Sigmoid colon (tissue), 7 donors: ENCODE measurements around the gene ZNG1B. TPM values are rescaled to one million over a fixed set of nuclear protein-coding genes. Genes with fewer than 3 reads are reported as not detected.
"Not testable (repeated sequence)": the region's sequence is repeated elsewhere in the genome, so short reads cannot be mapped to it uniquely, and the experiment has no call there.

Experiments
- DNase-seq: peaks from one replicate; pipeline ENCODE4 v3.0.0-alpha.2; 2019
- H3K27ac ChIP-seq, 4 donors: fragments of 200-600 bp; sonication (generic); one replicate each; pipeline ENCODE4 v1.5.1; 2016 to 2019; ENCODE audit warnings: mild to moderate bottlenecking in 1 of 4
- H3K27me3 ChIP-seq, 3 donors: fragments of 200-600 bp; sonication (generic); one replicate each; pipeline ENCODE4 v1.5.1; 2019; ENCODE audit warnings: mild to moderate bottlenecking in 1 of 3
- H3K36me3 ChIP-seq, 4 donors: fragments of 200-600 bp; sonication (generic); one replicate each; pipeline ENCODE4 v1.5.1; 2016 to 2019
- H3K4me1 ChIP-seq, 4 donors: fragments of 200-600 bp; sonication (generic); one replicate each; pipeline ENCODE4 v1.5.1; 2017 to 2019
- H3K4me3 ChIP-seq, 4 donors: fragments of 200-600 bp; sonication (generic); one replicate each; pipeline ENCODE4 v1.5.1; 2017 to 2019; ENCODE audit warnings: mild to moderate bottlenecking in 2 of 4, moderate library complexity in 1 of 4
- H3K9me3 ChIP-seq, 4 donors: fragments of 200-600 bp in 3 of 4; sonication (generic) in 3 of 4; one replicate each; pipeline versions ENCODE4 v1.5.1 to v1.6.1; 2013 to 2019
- WGBS, 2 donors: extraction: QIAGEN DNeasy Blood & Tissue Kit; methylation state at CpG; one replicate each; pipeline ENCODE4 v1.1.7; 2013; 5-methylcytosine and 5-hydroxymethylcytosine counted together
- intact Hi-C: fragments of 100-400 bp; cut with DNase I; formaldehyde crosslinking; loops from one replicate; pipeline ENCODE4 v1.15.1; 2023
- polyA plus RNA-seq, 3 donors: library from polyadenylated mRNA; stranded (reverse); fragments of 200-250 nt; gene quantifications; one replicate each; pipeline ENCODE4 v1.2.3, GENCODE V29; 2013
- total RNA-seq, 4 donors: library from RNA; depleted of rRNA; stranded (reverse); fragments of >200 nt; gene quantifications; one replicate each; pipeline ENCODE4 v1.1.0, GENCODE V29; 2016
- TF ChIP-seq, protein P1 (sequence below), 4 experiments: fragments of 450-650 bp in 3 of 4; fragments of 200-600 bp in 1 of 4; IDR thresholded peaks; one replicate each; pipeline ENCODE4 v1.5.1; 2016 to 2019; ENCODE audit warnings: antibody characterized with exemption in 4 of 4, mild to moderate bottlenecking in 3 of 4, moderate library complexity in 2 of 4
- donor health status: healthy with polysubstance abuse.
- donor health status: Bipolar disorder and iron deficiency.
- donor health status: healthy.

Gene ZNG1B
- total and polyA plus RNA-seq, 7 donors, result 20.4 to 47.1 (median 24.7) TPM

GRCh38 chr2:113517025-113517424, 79.5 kb downstream of the ZNG1B start:
- H3K36me3 ChIP-seq, H3K9me3 ChIP-seq, H3K27ac ChIP-seq, DNase-seq, intact Hi-C loops, H3K4me3 ChIP-seq, H3K27me3 ChIP-seq, H3K4me1 ChIP-seq: not testable (repeated sequence)
- no CpG with 5 or more reads among the region's 2 CpGs for WGBS, 2 donors

DNA sequence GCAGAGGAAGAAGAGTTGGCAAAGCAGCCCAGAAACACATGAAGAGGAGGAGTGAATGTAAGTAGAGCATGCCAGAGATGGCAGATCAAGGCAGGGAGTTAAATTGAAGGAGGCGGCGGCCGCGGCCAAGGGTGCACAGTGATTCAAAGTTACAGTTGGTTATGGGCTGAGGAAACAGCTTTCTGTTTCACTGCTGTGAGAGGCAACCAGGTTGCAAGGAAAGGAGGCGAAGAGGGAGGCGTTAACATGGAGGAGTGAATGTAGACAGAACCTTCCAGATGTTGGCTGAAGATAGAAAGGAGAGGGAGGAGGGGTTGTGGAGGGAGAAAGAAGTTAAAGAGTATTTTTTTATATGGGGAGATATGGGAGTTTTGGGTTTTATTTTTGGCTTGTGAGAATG, 83.3 kb downstream of the ZNG1B start:
- H3K27me3 ChIP-seq, H3K36me3 ChIP-seq, DNase-seq, H3K9me3 ChIP-seq, H3K27ac ChIP-seq, H3K4me1 ChIP-seq, intact Hi-C loops, H3K4me3 ChIP-seq: not testable (repeated sequence)
- 78 to 82% methylated on average over 6 of the region's 6 CpGs for WGBS, 2 donors

DNA sequence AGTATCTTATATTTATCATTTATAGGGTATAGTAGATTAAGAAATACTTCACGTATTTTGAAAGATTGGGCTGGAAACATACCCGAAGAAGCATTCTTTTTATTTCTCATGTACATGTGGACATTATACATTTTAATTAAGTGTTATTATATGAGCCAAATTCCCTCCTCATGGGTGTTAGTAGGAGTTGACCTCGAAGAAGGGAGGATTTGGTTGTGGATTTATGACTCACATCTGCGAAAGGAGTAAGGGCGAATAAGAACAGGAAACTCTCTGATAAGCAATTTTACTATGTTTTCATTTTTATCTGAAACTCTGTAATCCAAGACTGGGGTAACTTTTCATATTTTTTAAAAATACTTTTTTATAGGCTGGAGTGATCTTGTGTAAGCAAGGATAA, 84.0 kb downstream of the ZNG1B start:
- DNase-seq, H3K4me3 ChIP-seq, H3K27ac ChIP-seq, H3K4me1 ChIP-seq, H3K9me3 ChIP-seq, intact Hi-C loops, H3K27me3 ChIP-seq, H3K36me3 ChIP-seq: not testable (repeated sequence)
- WGBS, 2 donors, result 66 to 73% methylated on average over 5 of the region's 5 CpGs

GRCh38 chr2:113524986-113525385, 87.5 kb downstream of the ZNG1B start:
- H3K9me3 ChIP-seq, H3K27ac ChIP-seq, H3K36me3 ChIP-seq, intact Hi-C loops, H3K4me3 ChIP-seq, H3K4me1 ChIP-seq, H3K27me3 ChIP-seq, DNase-seq: not testable (repeated sequence)
- WGBS, 2 donors, result 81 to 82% methylated on average over 1 of the region's 1 CpG

GRCh38 chr2:113527350-113528045, 90.0 kb downstream of the ZNG1B start:
- DNase-seq, H3K4me1 ChIP-seq, H3K27me3 ChIP-seq, H3K27ac ChIP-seq, H3K36me3 ChIP-seq, H3K9me3 ChIP-seq, H3K4me3 ChIP-seq, intact Hi-C loops: not testable (repeated sequence)
- WGBS, 2 donors, result 10 to 13% methylated on average over 6 of the region's 12 CpGs
- TF ChIP-seq, protein P1, sequence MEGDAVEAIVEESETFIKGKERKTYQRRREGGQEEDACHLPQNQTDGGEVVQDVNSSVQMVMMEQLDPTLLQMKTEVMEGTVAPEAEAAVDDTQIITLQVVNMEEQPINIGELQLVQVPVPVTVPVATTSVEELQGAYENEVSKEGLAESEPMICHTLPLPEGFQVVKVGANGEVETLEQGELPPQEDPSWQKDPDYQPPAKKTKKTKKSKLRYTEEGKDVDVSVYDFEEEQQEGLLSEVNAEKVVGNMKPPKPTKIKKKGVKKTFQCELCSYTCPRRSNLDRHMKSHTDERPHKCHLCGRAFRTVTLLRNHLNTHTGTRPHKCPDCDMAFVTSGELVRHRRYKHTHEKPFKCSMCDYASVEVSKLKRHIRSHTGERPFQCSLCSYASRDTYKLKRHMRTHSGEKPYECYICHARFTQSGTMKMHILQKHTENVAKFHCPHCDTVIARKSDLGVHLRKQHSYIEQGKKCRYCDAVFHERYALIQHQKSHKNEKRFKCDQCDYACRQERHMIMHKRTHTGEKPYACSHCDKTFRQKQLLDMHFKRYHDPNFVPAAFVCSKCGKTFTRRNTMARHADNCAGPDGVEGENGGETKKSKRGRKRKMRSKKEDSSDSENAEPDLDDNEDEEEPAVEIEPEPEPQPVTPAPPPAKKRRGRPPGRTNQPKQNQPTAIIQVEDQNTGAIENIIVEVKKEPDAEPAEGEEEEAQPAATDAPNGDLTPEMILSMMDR (IDR thresholded peaks at IDR 0.05), result peak in 1 of 4 experiments; percentile 7

GRCh38 chr2:113528126-113528525, 90.6 kb downstream of the ZNG1B start:
- H3K4me3 ChIP-seq, intact Hi-C loops, H3K9me3 ChIP-seq, H3K27me3 ChIP-seq, H3K4me1 ChIP-seq, H3K27ac ChIP-seq, DNase-seq, H3K36me3 ChIP-seq: not testable (repeated sequence)
- 25 to 51% methylated on average over 3 to 4 of the region's 5 CpGs for WGBS, 2 donors

DNA sequence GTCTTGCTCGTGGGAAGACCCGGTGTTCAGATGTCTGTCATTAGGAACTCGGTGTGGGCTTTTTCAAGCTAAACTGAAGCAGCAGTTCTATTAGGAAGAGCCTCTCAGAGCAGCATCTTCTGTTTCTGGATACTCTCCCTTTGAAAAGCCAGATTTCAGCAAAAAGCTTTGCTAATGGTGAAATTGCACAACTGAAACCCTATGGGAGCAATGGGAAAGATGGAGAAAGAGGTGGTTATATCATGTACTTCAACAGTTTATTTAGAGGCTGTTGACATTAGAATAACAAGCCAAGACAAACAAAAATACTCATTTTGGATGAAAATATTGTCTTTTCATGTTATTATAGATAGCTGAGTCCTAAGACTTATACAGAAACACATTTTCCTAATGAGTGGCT, 91.4 kb downstream of the ZNG1B start:
- 77% methylated on average over 3 of the region's 3 CpGs for WGBS, 2 donors

GRCh38 chr2:113532991-113533390, 95.5 kb downstream of the ZNG1B start:
- DNase-seq, H3K4me1 ChIP-seq, intact Hi-C loops, H3K27me3 ChIP-seq, H3K9me3 ChIP-seq, H3K27ac ChIP-seq, H3K4me3 ChIP-seq, H3K36me3 ChIP-seq: not testable (repeated sequence)
- WGBS, 2 donors, result 92 to 100% methylated on average over 1 of the region's 4 CpGs

More for the DNA sequence above, 91.4 kb downstream of the ZNG1B start:
- DNase-seq, H3K27me3 ChIP-seq, H3K36me3 ChIP-seq, H3K9me3 ChIP-seq, H3K4me3 ChIP-seq, H3K27ac ChIP-seq, intact Hi-C loops, H3K4me1 ChIP-seq: not testable (repeated sequence)

DNA sequence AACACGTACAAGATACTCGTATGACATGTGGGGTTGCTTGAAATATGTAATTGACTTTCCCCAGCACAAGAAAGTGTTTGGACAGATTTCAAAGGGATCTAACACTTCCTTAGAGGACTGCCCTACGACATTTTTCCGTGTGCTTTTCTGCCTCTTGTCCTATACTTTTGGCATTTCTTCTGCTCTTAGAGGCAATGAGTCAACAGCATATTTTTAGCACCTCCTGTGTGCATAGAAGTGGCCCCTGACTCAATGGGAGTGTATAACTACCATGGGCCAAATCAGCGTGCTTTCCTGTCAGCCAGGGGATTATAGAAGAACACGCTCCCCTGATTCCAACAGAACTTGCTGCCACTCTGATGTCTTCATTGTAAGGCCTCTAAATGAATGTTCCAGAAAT, 99.1 kb downstream of the ZNG1B start:
- 76 to 84% methylated on average over 6 of the region's 6 CpGs for WGBS, 2 donors
- H3K4me1 ChIP-seq, intact Hi-C loops, H3K27ac ChIP-seq, H3K4me3 ChIP-seq, H3K27me3 ChIP-seq, DNase-seq, H3K9me3 ChIP-seq, H3K36me3 ChIP-seq: not testable (repeated sequence)

DNA sequence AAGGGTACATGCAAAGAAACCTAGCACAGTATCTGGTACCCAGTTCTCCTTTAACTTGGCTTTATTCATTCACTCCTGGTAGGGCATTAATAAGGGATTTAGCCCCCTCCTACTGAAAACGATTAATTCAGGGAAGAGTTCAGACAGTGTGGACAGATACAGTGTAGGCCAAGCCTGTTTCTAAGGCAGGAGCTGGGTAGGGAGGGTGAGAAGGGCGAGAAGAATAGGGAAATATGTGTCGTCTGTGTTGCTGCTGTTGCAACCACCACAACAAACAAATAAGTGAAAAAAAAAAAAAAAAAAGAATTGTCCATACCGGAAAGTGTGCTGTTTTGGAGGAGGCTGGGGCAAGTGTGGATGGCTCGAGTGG, 103.3 kb downstream of the ZNG1B start:
- WGBS, 2 donors, result 20 to 36% methylated on average over 3 to 4 of the region's 5 CpGs
- H3K9me3 ChIP-seq, intact Hi-C loops: not testable (repeated sequence)

More for the DNA sequence above, 103.3 kb downstream of the ZNG1B start:
- H3K4me3 ChIP-seq, H3K27me3 ChIP-seq, H3K36me3 ChIP-seq, DNase-seq, H3K4me1 ChIP-seq: not testable (repeated sequence)
- peak overlapping the region; percentile 92 to 97 (median 95) for H3K27ac ChIP-seq
